Measurements from ENCODE around the gene CFAP68.

Gene CFAP68, protein sequence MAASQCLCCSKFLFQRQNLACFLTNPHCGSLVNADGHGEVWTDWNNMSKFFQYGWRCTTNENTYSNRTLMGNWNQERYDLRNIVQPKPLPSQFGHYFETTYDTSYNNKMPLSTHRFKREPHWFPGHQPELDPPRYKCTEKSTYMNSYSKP

DNA sequence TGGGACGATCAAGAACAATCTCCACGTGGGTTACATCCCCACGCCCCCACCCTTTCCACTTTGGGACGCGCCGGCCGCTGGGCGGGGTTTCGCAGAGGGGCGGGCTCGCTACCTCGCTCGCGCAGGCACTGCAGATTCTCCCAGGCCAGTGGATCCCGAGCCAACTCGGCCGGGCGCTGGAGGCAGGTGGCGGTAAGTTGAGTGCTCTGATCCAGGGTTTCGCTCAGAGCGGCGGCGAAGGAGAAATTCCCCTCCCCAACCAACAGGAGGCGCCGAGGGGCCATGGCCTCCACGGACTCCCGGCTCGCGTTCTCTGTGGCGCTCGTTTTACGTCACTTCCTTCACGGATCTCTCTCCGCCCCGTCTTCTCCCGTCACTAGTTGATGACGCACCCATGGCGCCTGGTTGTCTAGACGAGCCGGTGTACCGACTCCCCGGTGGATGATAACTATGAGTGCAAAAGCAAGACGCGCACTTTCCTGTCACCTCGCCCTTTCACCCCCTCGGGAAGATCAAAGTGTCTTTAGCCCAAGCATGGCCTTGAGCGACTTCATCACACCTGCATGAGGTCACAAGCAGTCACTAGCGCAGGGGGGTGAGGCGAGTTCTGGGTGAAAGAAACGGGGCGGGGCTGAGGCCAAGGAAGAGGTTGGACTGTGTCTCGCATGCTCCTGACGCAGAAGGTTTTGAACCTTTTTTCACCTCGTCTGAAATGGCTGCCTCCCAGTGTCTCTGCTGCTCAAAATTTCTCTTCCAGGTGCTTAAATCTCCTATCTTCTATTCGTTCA lies at the start of gene CFAP68, which contains the start of gene FDXACB1:
CFAP68 (plus strand) TSS at position 693 of the 788 bp plus-strand sequence; CDS start at position 713, 20 bp downstream.
FDXACB1 (minus strand) TSS at position 317 of the 788 bp plus-strand sequence; CDS start at position 284, 33 bp downstream.
- peak; percentile 93 for DNase-seq (ENCODE audit: low read depth)

DNA sequence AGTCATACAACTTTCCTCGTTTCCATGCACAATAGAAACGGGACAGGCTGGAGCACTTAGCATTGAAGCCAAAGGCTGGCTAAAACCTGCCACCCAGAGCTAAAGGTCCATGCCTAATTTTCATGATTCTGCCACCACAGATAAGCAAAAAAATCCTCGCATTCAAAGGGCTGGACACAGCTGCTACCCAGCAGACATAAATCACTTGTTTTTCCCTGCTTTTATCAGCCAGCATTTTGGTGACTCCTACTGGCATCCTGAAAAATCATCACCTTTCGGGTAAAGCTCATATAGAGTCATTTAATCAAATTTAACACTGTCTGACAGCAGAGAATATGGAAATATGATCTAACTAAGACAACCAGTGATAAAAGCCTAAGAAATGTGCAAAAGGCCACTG lies 45.8 kb upstream of the CFAP68 start:
- DNase-seq (ENCODE audit: low read depth) = no peak

DNA sequence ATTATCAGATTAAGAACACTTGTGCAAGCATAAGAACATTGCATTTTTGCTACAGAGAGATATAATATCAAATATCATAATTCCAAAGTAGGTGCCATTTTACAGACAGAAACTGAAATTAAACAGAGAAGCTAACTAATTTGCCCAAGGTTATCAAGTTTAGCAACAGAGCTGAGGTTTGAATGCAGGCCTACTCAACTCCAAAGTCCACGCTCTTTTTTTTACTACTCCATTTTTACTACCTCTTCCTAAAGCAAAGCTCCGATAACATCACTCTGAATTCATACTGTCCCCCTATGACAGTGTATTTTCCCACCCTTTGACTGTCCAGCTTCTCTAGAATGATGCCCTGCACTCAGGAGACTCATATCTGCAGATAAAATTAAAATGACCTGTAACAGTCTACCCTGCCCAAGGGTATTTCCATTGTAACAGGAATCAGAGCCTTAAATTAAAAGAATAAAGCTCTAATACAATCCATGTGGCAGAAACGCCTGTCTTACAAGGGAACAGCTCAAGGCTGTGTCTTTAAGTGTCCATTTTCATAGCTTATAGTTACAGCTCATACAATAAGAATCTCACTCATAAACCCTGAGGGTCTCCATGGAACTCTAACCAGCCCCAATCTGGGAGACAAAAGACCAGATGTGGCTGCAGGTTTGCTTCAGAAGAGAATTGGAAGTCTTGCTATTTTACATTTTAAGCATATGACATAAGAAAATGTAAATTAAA lies 44.7 kb upstream of the CFAP68 start:
- no peak for DNase-seq (ENCODE audit: low read depth)

DNA sequence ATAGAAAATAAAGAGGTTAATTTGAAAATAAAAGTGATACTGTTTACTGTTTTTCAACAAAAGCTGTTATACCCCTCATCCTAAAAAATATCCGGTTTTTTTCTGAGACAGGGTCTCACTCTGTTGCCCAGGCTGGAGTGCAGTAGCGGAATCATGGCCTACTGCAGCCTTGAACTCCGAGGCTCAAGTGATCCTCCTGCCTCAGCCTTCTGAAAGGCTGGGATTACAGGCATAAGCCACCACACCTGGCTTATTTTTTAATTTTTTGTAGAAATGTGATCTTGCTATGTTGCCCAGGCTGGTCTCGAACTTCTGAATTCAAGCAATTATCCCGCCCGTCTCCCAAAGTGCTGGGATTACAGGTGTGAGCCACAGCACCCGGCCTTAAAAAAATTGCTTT lies 43.7 kb upstream of the CFAP68 start:
- DNase-seq (ENCODE audit: low read depth) = no peak

DNA sequence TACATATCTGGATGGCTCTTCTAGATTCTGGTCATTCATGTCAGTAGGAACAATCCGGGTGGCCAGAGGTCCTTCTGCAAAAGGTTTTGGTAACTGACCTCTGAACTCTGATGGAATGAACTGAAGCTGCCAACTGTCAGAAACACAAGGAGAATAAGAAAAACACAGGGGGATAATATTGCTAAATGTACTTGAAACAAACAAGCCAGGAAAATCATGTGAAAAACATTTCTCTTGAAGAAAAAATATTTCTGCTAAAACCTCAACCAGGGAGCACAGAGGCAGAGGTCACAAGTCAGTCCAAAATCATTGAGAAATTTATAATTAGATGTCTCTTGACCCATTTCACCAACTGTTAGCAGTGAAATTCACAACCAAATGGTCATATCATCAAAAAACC lies 43.2 kb upstream of the CFAP68 start:
- no peak for DNase-seq (ENCODE audit: low read depth)

DNA sequence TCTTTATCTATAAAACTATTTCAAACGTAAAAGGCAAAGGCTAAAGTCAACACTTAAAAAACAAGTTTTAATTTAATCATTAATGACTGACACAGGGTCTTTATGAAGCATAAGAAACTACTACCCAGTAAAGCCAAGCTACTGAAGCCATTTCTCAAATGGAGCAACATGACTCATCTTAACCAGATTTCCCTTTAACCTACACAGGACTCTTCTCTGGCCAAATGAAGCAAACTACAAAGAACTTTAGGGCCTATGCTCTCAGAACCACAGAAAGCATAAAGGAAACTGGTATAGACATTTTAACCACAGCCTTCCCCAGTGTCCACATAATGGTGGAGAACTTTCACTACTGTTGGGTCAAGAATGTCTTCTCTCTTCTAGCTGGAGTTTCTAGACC lies 42.6 kb upstream of the CFAP68 start:
- no peak for DNase-seq (ENCODE audit: low read depth)

DNA sequence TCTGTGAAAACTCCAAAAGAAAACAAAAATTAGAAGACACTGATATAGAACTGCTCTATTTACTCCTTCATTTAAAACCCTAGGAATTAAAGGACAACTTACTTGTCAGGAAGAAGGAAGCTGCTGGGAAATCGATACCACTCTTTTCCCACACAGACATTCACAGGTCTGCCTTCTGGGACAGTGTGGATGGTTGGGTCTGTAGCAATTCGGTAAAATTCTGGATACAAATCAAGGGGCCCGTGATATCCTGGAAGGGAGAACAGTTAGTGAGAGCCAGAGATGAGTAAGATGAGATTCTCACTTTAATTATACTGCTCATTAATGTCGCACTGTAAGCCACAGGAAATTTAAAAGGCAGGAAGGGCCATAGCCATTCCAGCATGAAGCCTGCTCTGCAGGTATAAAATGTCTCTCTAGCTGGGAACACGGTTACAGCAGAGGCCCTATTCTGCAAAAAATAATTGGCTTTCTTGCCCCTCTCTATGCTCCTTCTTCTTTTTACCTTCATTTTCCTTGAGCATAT lies 41.9 kb upstream of the CFAP68 start:
- no peak for DNase-seq (ENCODE audit: low read depth)

DNA sequence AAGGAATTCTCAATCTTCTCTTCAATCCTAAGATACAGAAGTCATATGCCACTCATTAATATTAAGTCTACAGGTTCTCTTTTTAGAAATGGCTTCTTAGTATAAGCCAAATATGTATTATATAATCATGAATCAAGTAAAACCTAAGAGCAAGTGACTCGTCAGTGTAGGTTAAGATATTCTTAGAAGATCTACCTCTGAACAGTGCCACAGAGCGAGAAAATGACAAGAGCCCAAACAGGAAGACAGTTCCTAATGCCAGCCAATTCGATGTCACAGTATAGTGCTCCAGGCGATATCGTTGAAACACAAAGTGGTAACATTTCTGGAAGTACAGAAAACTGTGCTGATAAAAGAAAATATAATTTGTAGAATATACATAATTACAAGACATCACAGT lies 41.3 kb upstream of the CFAP68 start:
- DNase-seq (ENCODE audit: low read depth) = no peak

DNA sequence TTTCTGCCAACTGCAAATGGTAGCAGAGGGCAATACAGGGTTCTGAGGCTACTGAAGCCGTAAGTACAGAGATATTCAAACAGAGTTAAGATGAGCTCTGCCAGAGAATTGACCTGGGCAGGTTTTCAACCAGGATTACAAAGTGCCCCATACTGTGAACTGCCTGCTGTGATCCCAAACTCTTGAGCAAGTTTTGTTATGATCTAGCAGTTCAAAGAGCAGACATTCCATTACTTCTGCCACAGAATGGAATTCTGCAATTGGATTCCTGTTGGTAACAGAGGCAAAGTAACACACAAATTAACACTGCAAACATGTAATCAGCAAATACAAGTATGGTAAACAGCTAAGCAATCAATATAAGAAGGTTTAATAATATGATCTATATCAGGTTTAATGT lies 39.2 kb upstream of the CFAP68 start:
- no peak for DNase-seq (ENCODE audit: low read depth)

DNA sequence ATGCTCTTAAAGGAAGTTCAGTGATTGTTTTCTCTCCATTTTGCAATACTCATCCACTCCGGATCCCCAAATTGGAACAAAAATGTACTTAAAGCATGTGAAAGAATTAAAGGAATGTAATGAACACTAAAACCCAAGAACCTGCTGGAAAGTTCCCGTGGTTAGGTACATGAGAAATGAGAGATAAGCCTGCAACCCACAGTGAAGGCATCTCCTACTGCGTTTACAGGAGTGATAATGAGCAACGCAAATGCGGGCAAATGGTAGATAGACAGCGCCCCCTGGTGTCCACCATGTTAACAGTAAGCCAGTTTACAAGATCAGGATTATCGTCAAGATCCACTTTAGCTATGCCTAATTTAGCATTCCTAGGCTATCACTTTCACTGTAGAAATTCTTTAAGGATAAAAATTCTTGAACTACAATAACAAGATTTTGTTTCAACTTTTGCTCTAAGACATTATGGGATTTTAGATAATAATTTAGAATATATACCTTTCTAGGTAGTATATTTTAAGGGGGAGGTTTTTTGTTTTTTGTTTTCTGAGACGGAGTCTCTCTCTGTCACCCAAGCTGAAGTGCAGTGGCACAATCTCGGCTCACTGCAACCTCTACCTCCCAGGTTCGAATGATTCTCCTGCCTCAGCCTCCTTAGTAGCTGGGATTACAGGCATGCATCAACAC lies 37.8 kb upstream of the CFAP68 start:
- peak; percentile 52 for DNase-seq (ENCODE audit: low read depth)

DNA sequence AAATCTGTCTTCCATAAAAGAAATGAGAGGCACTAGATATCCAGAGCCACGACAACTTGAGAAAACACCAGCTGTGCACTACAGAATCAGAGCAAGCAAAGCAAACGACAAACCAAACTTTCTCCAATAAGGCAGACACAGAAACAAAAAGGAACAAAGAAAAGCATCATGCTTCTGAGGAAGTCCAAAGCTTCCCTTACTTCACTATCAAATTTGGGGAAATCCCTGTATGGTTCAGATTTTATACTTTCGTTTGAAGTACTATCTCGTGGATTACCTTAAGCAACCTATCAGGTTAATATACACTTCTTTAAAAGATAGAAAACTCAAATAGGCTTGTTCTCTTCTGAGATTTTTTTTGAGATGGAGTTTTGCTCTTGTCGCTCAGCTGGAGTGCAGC lies 35.7 kb upstream of the CFAP68 start:
- no peak for DNase-seq (ENCODE audit: low read depth)

DNA sequence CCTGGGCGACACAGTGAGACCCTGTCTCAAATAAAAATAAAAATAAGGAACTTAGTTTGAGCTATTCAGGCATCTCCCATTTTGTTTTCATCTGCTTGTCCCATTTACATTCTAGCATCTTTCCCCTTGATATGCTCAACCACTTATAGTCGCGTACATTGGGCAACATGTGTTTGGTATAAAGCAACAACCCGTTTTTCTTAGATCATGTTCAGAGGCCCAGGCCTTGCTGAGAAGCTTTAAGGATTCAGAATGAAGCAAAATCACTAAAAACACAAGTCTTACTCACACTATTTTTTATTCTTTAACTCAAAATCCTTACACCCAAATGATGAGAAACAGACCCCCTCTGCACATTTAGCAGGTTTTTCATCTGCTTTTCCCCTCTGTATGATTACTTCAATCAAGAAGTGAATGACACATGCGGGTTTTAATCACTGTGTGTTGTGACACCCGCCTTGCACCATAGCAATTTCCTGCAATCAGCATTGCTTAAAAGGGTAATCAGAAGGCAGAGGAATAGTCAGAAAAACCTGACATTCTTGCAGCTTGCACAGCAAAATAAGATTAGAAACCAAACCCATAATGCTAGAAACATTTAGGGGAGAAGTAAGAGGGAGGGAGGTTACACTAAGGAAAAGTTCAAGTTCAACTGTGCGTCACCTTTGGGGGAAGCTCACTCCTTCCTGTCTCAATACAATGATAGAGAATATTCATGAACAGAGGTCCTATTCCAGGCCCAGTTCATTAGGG lies 33.9 kb upstream of the CFAP68 start:
- peak; percentile 41 for DNase-seq (ENCODE audit: low read depth)

DNA sequence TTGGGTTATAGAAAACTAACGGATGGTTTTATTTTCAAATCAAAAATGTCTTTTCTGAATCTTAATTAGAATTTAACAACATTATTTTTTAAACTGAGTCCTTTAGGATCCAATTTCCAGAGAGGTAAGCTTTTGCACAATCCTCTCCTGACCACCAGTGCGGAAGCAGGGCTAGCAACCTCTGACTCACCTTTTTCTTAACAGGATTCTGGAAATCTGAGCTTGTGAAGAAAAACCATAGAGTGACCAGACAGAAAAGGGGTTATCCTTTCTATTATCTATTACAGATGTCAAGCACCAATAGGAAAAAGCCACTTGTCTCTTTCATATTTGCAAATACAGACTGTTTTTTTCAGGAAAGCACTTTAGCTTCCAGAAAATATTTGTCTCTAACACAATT lies 33.3 kb upstream of the CFAP68 start:
- peak; percentile 54 for DNase-seq (ENCODE audit: low read depth)

DNA sequence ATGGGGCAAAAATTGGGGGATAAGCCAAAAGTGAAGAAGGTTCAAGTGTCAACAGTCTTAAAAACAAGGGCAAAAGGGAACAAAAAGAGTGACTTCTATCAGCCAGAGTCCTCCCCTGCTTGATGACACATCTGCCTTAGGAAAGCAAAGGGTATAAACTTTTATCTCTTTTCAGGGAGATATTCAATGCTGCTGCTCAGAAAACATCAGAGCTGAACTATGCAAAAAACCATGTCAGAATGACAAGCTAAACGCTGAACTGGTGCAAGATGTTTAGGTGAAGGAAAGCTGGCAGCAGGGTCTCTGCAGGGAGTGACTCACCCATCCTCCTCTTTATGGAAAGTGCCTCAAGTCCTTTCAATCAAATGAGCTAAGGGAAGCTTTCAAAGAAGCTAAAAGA lies 32.7 kb upstream of the CFAP68 start:
- peak; percentile 40 for DNase-seq (ENCODE audit: low read depth)

DNA sequence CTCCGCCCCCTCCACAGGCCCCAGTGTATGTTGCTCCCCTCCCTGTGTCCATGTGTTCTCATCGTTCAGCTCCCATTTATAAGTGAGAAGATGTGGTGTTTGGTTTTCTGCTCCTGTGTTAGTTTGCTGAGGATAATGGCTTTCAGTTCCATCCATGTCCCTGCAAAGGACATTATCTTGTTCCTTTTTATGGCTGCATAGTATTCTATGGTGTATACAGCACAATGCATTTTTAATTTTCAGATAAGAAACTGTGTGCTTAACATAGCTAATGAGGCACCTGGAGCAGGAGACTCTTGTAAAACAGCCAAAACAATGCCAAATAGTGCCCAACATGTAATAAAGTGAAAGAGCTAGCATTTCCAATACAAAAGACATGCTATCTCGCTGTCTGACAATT lies 29.7 kb upstream of the CFAP68 start:
- DNase-seq (ENCODE audit: low read depth) = no peak

DNA sequence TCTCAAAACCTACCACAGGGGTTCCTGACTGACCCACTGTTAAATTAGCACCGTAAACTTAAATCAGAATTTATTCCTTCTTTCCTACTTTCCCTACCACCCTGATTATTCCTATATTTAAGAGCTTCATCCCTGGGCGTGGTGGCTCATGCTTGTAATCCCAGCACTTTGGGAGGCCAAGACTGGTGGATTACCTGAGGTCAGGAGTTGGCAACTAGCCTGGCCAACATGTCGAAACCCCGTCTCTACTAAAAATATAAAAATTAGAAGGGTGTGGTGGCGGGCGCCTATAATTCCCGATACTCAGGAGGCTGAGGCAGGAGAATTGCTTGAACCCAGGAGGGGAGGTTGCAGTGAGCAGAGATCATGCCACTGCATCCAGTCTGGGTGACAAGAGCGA lies 28.3 kb upstream of the CFAP68 start:
- DNase-seq (ENCODE audit: low read depth) = no peak

DNA sequence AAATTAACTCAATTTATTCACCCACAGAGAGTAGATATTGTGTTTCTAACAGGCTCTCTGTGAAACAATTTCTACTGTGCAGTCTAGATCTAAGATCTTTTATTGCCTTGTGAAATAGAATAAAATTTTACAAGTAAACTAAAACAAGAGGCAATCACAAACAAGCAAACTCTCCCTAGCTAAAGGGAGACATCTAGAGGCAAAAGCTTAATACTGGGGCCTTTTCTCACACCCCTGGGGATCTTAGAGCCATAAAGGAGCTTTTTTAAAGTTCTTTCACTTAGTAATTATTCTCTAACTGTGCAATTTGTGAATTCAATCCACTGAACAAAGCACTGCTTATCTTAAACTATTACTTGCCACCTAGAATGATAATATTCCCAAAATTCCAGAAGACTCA lies 27.7 kb upstream of the CFAP68 start:
- no peak for DNase-seq (ENCODE audit: low read depth)

DNA sequence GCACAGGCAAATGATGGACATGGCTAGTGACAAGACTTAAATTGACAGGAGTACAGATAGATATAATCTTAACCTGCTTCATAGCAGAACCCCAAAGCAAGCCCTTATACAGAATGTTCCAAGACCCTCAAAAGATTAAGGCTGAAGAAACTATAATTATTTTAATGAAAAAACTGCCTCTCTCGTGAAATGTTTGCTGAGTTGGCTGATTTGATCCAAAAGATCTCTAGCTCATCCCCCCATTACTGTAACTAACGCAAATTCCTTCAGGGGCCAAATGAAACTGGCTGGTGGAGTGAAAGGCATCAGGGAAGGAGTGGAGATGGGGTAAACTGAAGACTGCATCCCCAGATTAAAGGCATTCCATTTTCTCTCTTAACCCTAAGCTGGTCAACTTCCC lies 27.2 kb upstream of the CFAP68 start:
- DNase-seq (ENCODE audit: low read depth) = no peak

DNA sequence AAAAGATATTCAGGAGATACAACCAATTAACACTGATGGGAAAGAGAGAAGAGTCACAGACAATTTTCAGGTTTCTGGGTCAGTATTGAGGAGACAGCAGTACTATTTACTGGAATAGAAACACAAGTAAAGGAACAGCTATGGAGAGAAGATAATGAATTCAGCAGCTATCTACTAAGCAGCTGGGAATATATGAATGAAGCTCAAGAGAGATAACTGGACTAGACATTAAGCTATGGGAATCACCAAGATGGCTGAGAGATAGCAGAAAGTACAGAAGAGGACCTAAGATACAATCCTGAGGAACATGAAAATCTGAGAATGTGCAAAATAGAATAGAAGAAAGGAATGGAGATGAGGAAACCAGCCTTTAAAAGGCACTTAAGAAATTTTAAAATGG lies 23.8 kb upstream of the CFAP68 start:
- no peak for DNase-seq (ENCODE audit: low read depth)

DNA sequence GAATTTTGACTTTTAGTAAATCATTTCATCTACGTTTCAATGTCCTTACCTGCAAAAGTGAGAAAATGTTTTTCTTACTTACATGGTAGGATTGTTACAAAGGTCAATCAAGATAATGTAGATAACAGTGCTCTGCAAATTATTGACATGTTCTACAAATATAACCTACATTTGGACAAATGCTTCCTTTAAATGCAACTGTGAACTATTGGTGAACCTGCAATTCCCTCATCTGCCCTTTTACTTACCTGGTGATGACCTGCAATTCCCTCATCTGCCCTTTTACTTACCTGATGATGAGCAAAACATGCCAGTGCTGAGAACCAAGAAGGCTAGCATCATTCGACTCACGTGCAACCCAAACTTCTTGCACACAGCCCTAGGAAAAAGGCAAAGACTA lies 19.1 kb upstream of the CFAP68 start:
- DNase-seq (ENCODE audit: low read depth) = no peak

DNA sequence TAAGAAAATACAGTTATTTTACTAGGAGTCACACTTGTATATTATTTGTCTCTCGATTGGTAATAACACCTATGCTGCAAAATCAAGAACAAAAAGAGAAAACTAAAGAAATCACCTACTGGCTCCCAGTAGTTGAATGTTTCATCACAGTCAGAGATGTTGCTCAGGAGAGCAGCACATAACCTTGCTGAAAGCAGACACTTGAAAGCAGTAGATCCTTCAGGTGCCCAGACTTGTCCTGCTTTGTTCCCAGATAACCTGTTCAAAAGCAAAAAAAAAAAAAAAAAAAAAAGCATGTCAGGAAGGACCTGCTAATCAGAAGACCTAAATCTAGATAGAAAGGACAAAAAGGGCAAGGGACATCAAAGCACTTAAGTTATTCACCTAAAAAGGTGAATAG lies 9.2 kb upstream of the CFAP68 start:
- DNase-seq (ENCODE audit: low read depth) = no peak

DNA sequence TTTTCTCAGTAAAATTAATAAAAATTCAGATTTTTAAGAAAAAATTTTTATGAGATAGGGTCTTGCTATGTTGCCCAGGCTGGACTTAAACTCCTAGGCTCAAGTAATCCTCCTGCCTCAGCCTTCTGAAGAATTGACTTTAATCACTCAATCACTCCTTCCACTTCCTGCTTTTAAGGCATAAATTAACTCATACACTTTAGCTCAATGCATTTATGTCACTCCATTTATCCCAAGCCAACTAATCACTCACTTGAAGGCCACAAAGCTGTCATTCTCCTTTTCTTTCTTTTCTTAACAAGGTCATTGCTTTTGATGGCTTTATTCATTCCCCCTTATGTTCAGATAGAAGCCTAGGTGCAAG lies 8.8 kb upstream of the CFAP68 start:
- no peak for DNase-seq (ENCODE audit: low read depth)
